GM12873 (cell line): Measurements from ENCODE around the gene MYL1.

Source experiments
- CTCF ChIP-seq: IDR thresholded peaks from 2 replicates; pipeline ENCODE4 v1.5.1; 2012; ENCODE audit warnings: low read depth, mild to moderate bottlenecking, moderate library complexity, low read length, control low read depth; ENCODE audit not compliant: insufficient read depth; ENCODE audit errors: missing control alignments

The MYL1 gene

GRCh38 chr2:210269148-210269547 lies 45.8 kb downstream of the MYL1 start:
- no peak for TF ChIP-seq CTCF

GRCh38 chr2:210268281-210268680 lies 46.7 kb downstream of the MYL1 start:
- no peak for TF ChIP-seq CTCF

GRCh38 chr2:210267698-210268097 lies 47.3 kb downstream of the MYL1 start:
- TF ChIP-seq CTCF = no peak

- no peak for TF ChIP-seq CTCF
Measured at GRCh38 chr2:210264282-210264681, 50.7 kb downstream of the MYL1 start.

GRCh38 chr2:210263841-210264240 lies 51.1 kb downstream of the MYL1 start:
- TF ChIP-seq CTCF = no peak

GRCh38 chr2:210262036-210262435 lies 52.9 kb downstream of the MYL1 start:
- no peak for TF ChIP-seq CTCF

GRCh38 chr2:210259687-210260086 lies 55.3 kb downstream of the MYL1 start:
- TF ChIP-seq CTCF = no peak
